ENCODE data around the gene USP36.

The USP36 gene

GRCh38 chr17:78798695-78799559 is 41.7 kb downstream of the USP36 start:
- Histone ChIP-seq H2AFZ (ENCODE audit: low read length) (no peak overlapping the region), H4K20me1 (ENCODE audit: insufficient read depth, low read length, poor library complexity, severe bottlenecking) (peaks cover 4% of the 10 kb centered on the region), H3K4me2 (ENCODE audit: low read depth, low read length, poor library complexity, severe bottlenecking) (no peak overlapping the region), H3K9me2 (replicated peaks; ENCODE audit: low read depth, low read length) (no peaks in the 10 kb centered on the region), H3K27me3 (ENCODE audit: insufficient read depth, low read length, poor library complexity, severe bottlenecking) (no peaks in the 10 kb centered on the region), H3K4me3 (ENCODE audit: low read length, poor library complexity, severe bottlenecking) (no peak overlapping the region), H3K4me1 (ENCODE audit: insufficient read depth, low read length, poor library complexity, severe bottlenecking) (no peaks in the 10 kb centered on the region), H3K9me3 (ENCODE audit: insufficient read depth, low read depth, low read length) (no peaks in the 10 kb centered on the region), H3F3A (ENCODE audit: low read depth) (no peaks in the 10 kb centered on the region), H3K79me2 (ENCODE audit: insufficient read depth, low read length) (peaks cover 4% of the 10 kb centered on the region; the same call in 1 of the 2 replicates), H3K9ac (ENCODE audit: low read depth, low read length, poor library complexity, severe bottlenecking) (no peak overlapping the region), H3K36me3 (ENCODE audit: insufficient read depth, low read length) (peaks cover 72% of the 10 kb centered on the region; the same call in 1 of the 2 replicates)
- TF ChIP-seq CTCF (conservative IDR thresholded peaks at IDR 0.05; ENCODE audit: low read length) (peak; percentile 61), EZH2phosphoT487 (IDR thresholded peaks at IDR 0.05; ENCODE audit: borderline replicate concordance) (no peak)

- Histone ChIP-seq H4K20me1 (ENCODE audit: insufficient read depth, low read length, poor library complexity, severe bottlenecking) (peaks cover 4% of the 10 kb centered on the region), H3K4me3 (ENCODE audit: low read length, poor library complexity, severe bottlenecking) (no peak overlapping the region), H3K9me3 (ENCODE audit: insufficient read depth, low read depth, low read length) (no peaks in the 10 kb centered on the region), H3K4me1 (ENCODE audit: insufficient read depth, low read length, poor library complexity, severe bottlenecking) (no peaks in the 10 kb centered on the region), H3K9ac (ENCODE audit: low read depth, low read length, poor library complexity, severe bottlenecking) (no peak overlapping the region), H3K79me2 (ENCODE audit: insufficient read depth, low read length) (peaks cover 4% of the 10 kb centered on the region; the same call in 1 of the 2 replicates), H2AFZ (ENCODE audit: low read length) (no peak overlapping the region), H3K27me3 (ENCODE audit: insufficient read depth, low read length, poor library complexity, severe bottlenecking) (no peaks in the 10 kb centered on the region), H3K36me3 (ENCODE audit: insufficient read depth, low read length) (peaks cover 62% of the 10 kb centered on the region; the same call in 1 of the 2 replicates), H3F3A (ENCODE audit: low read depth) (no peaks in the 10 kb centered on the region), H3K9me2 (replicated peaks; ENCODE audit: low read depth, low read length) (no peaks in the 10 kb centered on the region), H3K4me2 (ENCODE audit: low read depth, low read length, poor library complexity, severe bottlenecking) (no peak overlapping the region)
- TF ChIP-seq EZH2phosphoT487 (IDR thresholded peaks at IDR 0.05; ENCODE audit: borderline replicate concordance) (no peak), CTCF (conservative IDR thresholded peaks at IDR 0.05; ENCODE audit: low read length) (no peak)
Observed at GRCh38 chr17:78797691-78798585, 42.7 kb downstream of the USP36 start.

- Histone ChIP-seq H2AFZ (ENCODE audit: low read length) (no peak overlapping the region), H3K4me2 (ENCODE audit: low read depth, low read length, poor library complexity, severe bottlenecking) (no peak overlapping the region), H3K9me2 (replicated peaks; ENCODE audit: low read depth, low read length) (no peaks in the 10 kb centered on the region), H3F3A (ENCODE audit: low read depth) (no peaks in the 10 kb centered on the region), H3K9ac (ENCODE audit: low read depth, low read length, poor library complexity, severe bottlenecking) (no peak overlapping the region), H3K9me3 (ENCODE audit: insufficient read depth, low read depth, low read length) (no peaks in the 10 kb centered on the region), H3K36me3 (ENCODE audit: insufficient read depth, low read length) (peaks cover 55% of the 10 kb centered on the region; the same call in 1 of the 2 replicates), H4K20me1 (ENCODE audit: insufficient read depth, low read length, poor library complexity, severe bottlenecking) (peaks cover 4% of the 10 kb centered on the region), H3K27me3 (ENCODE audit: insufficient read depth, low read length, poor library complexity, severe bottlenecking) (no peaks in the 10 kb centered on the region), H3K79me2 (ENCODE audit: insufficient read depth, low read length) (peaks cover 4% of the 10 kb centered on the region; the same call in 1 of the 2 replicates), H3K4me3 (ENCODE audit: low read length, poor library complexity, severe bottlenecking) (no peak overlapping the region), H3K4me1 (ENCODE audit: insufficient read depth, low read length, poor library complexity, severe bottlenecking) (no peaks in the 10 kb centered on the region)
- TF ChIP-seq EZH2phosphoT487 (IDR thresholded peaks at IDR 0.05; ENCODE audit: borderline replicate concordance) = no peak
- no peak for TF ChIP-seq CTCF (conservative IDR thresholded peaks at IDR 0.05; ENCODE audit: low read length)
Observed at GRCh38 chr17:78797213-78797612, 43.4 kb downstream of the USP36 start.

Data from Loucy (cell line).